Measurements from ENCODE around the gene CCDC88C.
"Not testable (repeated sequence)": the region's sequence is repeated elsewhere in the genome, so short reads cannot be mapped to it uniquely, and the experiment has no call there.

- not testable (repeated sequence) for TF ChIP-seq CTCF (IDR thresholded peaks at IDR 0.05; ENCODE audit: insufficient read depth, low read depth, low read length); EZH2 (IDR thresholded peaks at IDR 0.05; ENCODE audit: insufficient read depth, low read length)
These were observed 7.9 kb upstream of the CCDC88C start for GRCh38 chr14:91425531-91425944.
